ENCODE data around the gene MRPL40.

MRPL40 gene

DNA sequence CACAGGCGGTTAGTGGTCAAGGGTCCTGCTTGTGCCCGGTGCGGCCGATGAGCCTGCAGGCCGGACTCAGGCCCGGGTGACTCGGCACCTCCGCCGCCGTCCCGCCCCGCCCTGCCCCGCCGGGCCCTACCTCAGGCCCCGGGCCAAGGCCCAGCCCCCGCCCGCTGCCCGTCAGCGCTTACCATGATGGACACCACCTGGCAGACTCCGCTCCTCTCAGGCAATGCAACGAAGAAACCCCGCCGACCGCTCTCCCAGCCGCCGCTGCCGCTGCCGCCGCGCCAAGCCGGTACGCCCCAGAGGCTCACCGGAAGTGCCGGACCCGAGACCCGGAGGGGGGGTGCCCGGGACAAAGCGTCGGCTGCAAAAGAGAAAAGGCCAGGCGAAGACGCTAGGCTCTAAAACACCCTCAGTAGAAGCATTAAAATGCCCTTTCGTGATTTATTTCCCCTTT, 46.6 kb downstream of the MRPL40 start, which contains the start of gene UFD1:
TSS of gene UFD1 (minus strand) at position 293 of the 454 bp plus-strand sequence. CDS start at position 185, 108 bp downstream.
- TF ChIP-seq SIN3A (IDR thresholded peaks at IDR 0.05; ENCODE audit: borderline replicate concordance, insufficient read depth, low read length) (no peak), FOXP2 (optimal IDR thresholded peaks at IDR 0.05; ENCODE audit: borderline replicate concordance, extremely low read depth, extremely low read length, insufficient read depth) (peak; percentile 29)

DNA sequence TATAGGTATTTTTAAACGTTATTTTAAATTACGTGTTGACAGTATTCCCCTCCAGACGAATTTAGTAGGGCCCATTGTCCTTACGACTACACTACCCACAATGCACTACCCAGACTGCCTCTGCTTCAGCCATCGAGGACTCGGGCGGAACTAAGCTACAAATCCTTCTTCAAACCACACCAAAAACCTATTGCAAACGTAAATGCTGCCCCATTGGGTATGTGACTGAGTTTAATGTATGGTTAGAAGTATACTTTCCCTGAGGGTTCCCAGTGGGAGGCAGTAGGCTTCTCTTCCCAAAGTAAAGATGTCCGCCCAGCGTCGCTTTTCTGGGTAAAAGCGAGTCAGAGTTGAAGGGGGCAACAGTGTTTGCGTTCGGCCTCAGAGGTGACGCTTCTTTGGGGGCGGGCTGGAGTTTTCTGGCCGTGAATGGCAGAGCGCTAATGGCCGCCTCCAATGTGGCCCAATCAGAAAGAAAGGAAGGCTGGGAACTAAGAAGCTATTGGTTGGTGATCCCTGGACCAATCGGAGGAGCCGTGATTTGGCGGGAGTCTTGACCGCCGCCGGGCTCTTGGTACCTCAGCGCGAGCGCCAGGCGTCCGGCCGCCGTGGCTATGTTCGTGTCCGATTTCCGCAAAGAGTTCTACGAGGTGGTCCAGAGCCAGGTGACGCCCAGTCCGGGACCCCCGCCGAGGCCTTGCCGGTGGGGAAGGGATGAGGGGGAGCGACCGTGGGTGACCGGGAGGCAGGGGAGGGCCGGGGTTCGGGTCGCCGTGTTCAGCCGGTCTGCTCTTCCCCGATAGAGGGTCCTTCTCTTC, 47.2 kb downstream of the MRPL40 start, which contains the start of gene CDC45:
TSS of gene CDC45 (plus strand) at position 566 of the 818 bp plus-strand sequence. CDS start at position 615, 49 bp downstream.
- no peak for TF ChIP-seq TAF1 (IDR thresholded peaks at IDR 0.05; ENCODE audit: borderline replicate concordance, insufficient read depth, low read length)
- TF ChIP-seq POLR2AphosphoS5 (IDR thresholded peaks at IDR 0.05; ENCODE audit: low read depth, low read length): peak; percentile 48; the same call in 1 of the 2 replicates
- TF ChIP-seq, protein P1, sequence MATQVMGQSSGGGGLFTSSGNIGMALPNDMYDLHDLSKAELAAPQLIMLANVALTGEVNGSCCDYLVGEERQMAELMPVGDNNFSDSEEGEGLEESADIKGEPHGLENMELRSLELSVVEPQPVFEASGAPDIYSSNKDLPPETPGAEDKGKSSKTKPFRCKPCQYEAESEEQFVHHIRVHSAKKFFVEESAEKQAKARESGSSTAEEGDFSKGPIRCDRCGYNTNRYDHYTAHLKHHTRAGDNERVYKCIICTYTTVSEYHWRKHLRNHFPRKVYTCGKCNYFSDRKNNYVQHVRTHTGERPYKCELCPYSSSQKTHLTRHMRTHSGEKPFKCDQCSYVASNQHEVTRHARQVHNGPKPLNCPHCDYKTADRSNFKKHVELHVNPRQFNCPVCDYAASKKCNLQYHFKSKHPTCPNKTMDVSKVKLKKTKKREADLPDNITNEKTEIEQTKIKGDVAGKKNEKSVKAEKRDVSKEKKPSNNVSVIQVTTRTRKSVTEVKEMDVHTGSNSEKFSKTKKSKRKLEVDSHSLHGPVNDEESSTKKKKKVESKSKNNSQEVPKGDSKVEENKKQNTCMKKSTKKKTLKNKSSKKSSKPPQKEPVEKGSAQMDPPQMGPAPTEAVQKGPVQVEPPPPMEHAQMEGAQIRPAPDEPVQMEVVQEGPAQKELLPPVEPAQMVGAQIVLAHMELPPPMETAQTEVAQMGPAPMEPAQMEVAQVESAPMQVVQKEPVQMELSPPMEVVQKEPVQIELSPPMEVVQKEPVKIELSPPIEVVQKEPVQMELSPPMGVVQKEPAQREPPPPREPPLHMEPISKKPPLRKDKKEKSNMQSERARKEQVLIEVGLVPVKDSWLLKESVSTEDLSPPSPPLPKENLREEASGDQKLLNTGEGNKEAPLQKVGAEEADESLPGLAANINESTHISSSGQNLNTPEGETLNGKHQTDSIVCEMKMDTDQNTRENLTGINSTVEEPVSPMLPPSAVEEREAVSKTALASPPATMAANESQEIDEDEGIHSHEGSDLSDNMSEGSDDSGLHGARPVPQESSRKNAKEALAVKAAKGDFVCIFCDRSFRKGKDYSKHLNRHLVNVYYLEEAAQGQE (IDR thresholded peaks at IDR 0.05; ENCODE audit: insufficient read depth in 1 of 2, low read depth in 2 of 2, low read length in 2 of 2): no peak
- peak; percentile 84; the same call in 1 of the 2 replicates for TF ChIP-seq SIN3A (IDR thresholded peaks at IDR 0.05; ENCODE audit: borderline replicate concordance, insufficient read depth, low read length)
- peak; percentile 1 for TF ChIP-seq FOXP2 (optimal IDR thresholded peaks at IDR 0.05; ENCODE audit: borderline replicate concordance, extremely low read depth, extremely low read length, insufficient read depth)

DNA sequence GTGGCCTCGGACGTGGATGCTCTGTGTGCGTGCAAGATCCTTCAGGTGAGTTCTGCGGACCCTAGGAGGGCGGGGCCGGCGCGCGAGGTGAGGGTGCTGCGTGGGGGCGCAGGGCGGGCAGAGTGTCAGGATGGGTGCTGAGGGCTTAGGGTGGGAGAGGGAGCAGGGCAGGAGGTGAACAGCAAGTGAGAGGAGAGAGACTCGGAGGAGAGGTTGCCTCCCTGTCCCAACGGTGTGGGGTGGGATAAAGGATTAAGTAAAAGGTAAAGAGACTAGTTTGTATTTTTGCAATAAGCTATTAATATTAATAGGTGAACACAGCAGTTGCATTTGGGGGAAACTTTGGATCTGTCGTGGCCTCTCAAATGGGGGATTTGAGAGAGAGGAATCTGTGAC, 47.8 kb downstream of the MRPL40 start:
- TF ChIP-seq POLR2AphosphoS5 (IDR thresholded peaks at IDR 0.05; ENCODE audit: low read depth, low read length) (no peak), FOXP2 (optimal IDR thresholded peaks at IDR 0.05; ENCODE audit: borderline replicate concordance, extremely low read depth, extremely low read length, insufficient read depth) (no peak), TAF1 (IDR thresholded peaks at IDR 0.05; ENCODE audit: borderline replicate concordance, insufficient read depth, low read length) (no peak), SIN3A (IDR thresholded peaks at IDR 0.05; ENCODE audit: borderline replicate concordance, insufficient read depth, low read length) (no peak)
- TF ChIP-seq, protein P1 (IDR thresholded peaks at IDR 0.05; ENCODE audit: insufficient read depth in 1 of 2, low read depth in 2 of 2, low read length in 2 of 2): no peak

DNA sequence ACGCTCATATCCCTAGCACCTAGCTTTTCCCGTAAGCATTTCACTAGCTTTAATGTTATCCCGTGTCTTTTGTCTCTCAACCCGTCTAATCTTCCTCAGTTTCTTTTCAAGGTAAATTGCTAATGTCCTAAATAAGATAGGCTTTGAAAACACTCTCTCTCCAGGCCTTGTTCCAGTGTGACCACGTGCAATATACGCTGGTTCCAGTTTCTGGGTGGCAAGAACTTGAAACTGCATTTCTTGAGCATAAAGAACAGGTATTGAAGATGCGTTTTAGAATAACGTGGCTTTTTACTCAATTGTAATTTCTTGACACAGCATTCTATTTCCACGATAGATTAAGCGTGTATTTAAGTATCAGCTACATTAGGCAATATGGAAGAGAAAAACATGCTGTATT, 48.4 kb downstream of the MRPL40 start:
- TF ChIP-seq POLR2AphosphoS5 (IDR thresholded peaks at IDR 0.05; ENCODE audit: low read depth, low read length): no peak
- TF ChIP-seq FOXP2 (optimal IDR thresholded peaks at IDR 0.05; ENCODE audit: borderline replicate concordance, extremely low read depth, extremely low read length, insufficient read depth): no peak
- TF ChIP-seq, protein P1 (IDR thresholded peaks at IDR 0.05; ENCODE audit: insufficient read depth in 1 of 2, low read depth in 2 of 2, low read length in 2 of 2): no peak

DNA sequence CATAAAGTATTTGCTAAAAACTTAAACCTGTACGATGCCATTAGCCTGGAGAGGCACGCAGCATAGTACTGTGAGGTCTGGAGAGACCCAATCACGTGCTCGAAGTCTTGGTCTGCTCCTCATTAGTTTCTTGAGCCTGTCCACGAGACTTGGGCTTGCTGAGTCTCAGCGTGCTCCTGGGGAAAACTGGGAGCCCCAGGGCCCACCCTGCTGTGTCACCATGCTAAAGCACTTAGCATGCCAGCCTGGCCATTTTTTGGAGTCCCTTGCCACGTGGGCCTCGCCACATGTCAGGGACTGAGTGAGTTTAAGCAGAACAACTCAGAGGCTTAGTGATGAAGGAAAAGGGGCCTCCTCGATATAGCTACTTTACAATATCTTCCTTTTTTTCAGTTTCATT, 50.0 kb downstream of the MRPL40 start:
- no peak for TF ChIP-seq POLR2AphosphoS5 (IDR thresholded peaks at IDR 0.05; ENCODE audit: low read depth, low read length)
- no peak for TF ChIP-seq FOXP2 (optimal IDR thresholded peaks at IDR 0.05; ENCODE audit: borderline replicate concordance, extremely low read depth, extremely low read length, insufficient read depth)
- TF ChIP-seq, protein P1 (IDR thresholded peaks at IDR 0.05; ENCODE audit: insufficient read depth in 1 of 2, low read depth in 2 of 2, low read length in 2 of 2): no peak
- no peak for TF ChIP-seq TAF1 (IDR thresholded peaks at IDR 0.05; ENCODE audit: borderline replicate concordance, insufficient read depth, low read length)
- no peak for TF ChIP-seq SIN3A (IDR thresholded peaks at IDR 0.05; ENCODE audit: borderline replicate concordance, insufficient read depth, low read length)

Measured in PFSK-1 (cell line).